Esophagus muscularis mucosa (tissue), 3 donors: ENCODE measurements around the gene CAPG.

Source experiments
- CTCF ChIP-seq, 3 experiments: fragments of 200-600 bp in 2 of 3; fragments of 450-650 bp in 1 of 3; sonication (generic) in 2 of 3; IDR thresholded peaks; one replicate each; pipeline ENCODE4 v1.5.1; 2017 to 2019; ENCODE audit warnings: antibody characterized with exemption in 3 of 3, mild to moderate bottlenecking in 2 of 3, moderate library complexity in 1 of 3
- POLR2A ChIP-seq: fragments of 450-650 bp; IDR thresholded peaks from one replicate; pipeline ENCODE4 v1.6.1; 2017; ENCODE audit warnings: antibody characterized with exemption, moderate library complexity, mild to moderate bottlenecking, low read depth

GRCh38 chr2:85357736-85358135, 52.4 kb downstream of the CAPG start:
- no peak for TF ChIP-seq CTCF (IDR thresholded peaks at IDR 0.05)
- TF ChIP-seq POLR2A: no peak
